Neural progenitor cell (in vitro differentiated cells): ENCODE measurements around the gene TBCD. TPM values are rescaled to one million over a fixed set of nuclear protein-coding genes. Genes with fewer than 3 reads are reported as not detected.

Experiments
- DNase-seq: peaks from one replicate; pipeline ENCODE4 v3.0.0-alpha.2; 2016; ENCODE audit warnings: low spot score
- H2AFZ ChIP-seq: fragments of 200-600 bp; sonication (generic); replicated peaks from 2 replicates; pipeline ENCODE4 v1.6.1; 2016; ENCODE audit warnings: antibody characterized with exemption
- H3F3A ChIP-seq: fragments of 200-600 bp; sonication (generic); 2 replicates; pipeline ENCODE4 v1.6.1; 2016; ENCODE audit warnings: antibody characterized with exemption, low read depth
- H3K27ac ChIP-seq: fragments of 200-600 bp; sonication (generic); 2 replicates; pipeline ENCODE4 v1.5.1; 2016; ENCODE audit warnings: mild to moderate bottlenecking
- H3K27me3 ChIP-seq: fragments of 200-600 bp; sonication (generic); 2 replicates; pipeline ENCODE4 v1.6.1; 2016; ENCODE audit warnings: mild to moderate bottlenecking, moderate library complexity
- H3K36me3 ChIP-seq: fragments of 200-600 bp; sonication (generic); 2 replicates; pipeline ENCODE4 v1.5.1; 2016
- H3K4me1 ChIP-seq: fragments of 200-600 bp; sonication (generic); 2 replicates; pipeline ENCODE4 v1.6.1; 2016; ENCODE audit warnings: mixed run types
- H3K4me2 ChIP-seq: fragments of 200-600 bp; sonication (generic); 2 replicates; pipeline ENCODE4 v1.6.1; 2016
- H3K4me3 ChIP-seq: fragments of 200-600 bp; sonication (generic); 2 replicates; pipeline ENCODE4 v1.5.1; 2016
- H3K79me2 ChIP-seq: fragments of 200-600 bp; sonication (generic); 2 replicates; pipeline ENCODE4 v1.6.1; 2016; ENCODE audit warnings: low read depth
- H3K9ac ChIP-seq: fragments of 200-600 bp; sonication (generic); 2 replicates; pipeline ENCODE4 v1.6.1; 2016
- H3K9me3 ChIP-seq: fragments of 200-600 bp; sonication (generic); 2 replicates; pipeline ENCODE4 v1.5.1; 2016; ENCODE audit warnings: low read depth
- H4K20me1 ChIP-seq: fragments of 200-600 bp; sonication (generic); 2 replicates; pipeline ENCODE4 v1.6.1; 2016; ENCODE audit warnings: low read depth
- H3K27ac Mint-ChIP-seq: 3 replicates; pipeline ENCODE4 v1.8.0; 2021; ENCODE audit warnings: mixed read lengths
- H3K27me3 Mint-ChIP-seq: 2 replicates; pipeline ENCODE4 v1.8.0; 2022; ENCODE audit warnings: low read depth, mild to moderate bottlenecking, inconsistent platforms, moderate library complexity, mixed read lengths; ENCODE audit not compliant: insufficient read depth
- H3K36me3 Mint-ChIP-seq: 3 replicates; pipeline ENCODE4 v1.8.0; 2021; ENCODE audit warnings: mixed read lengths
- H3K4me1 Mint-ChIP-seq: 3 replicates; pipeline ENCODE4 v1.8.0; 2021; ENCODE audit warnings: mixed read lengths
- H3K4me3 Mint-ChIP-seq: 3 replicates; pipeline ENCODE4 v1.8.0; 2021; ENCODE audit warnings: mild to moderate bottlenecking, moderate library complexity, mixed read lengths
- H3K9me3 Mint-ChIP-seq: 3 replicates; pipeline ENCODE4 v1.8.0; 2020; ENCODE audit warnings: mixed read lengths
- CTCF ChIP-seq: fragments of 200-600 bp; sonication (generic); IDR thresholded peaks from 2 replicates; pipeline ENCODE4 v1.5.1; 2017; ENCODE audit warnings: antibody characterized with exemption, mild to moderate bottlenecking
- EZH2 ChIP-seq: fragments of 200-600 bp; sonication (generic); IDR thresholded peaks from 2 replicates; pipeline ENCODE4 v1.6.1; 2017; ENCODE audit warnings: antibody characterized with exemption, mild to moderate bottlenecking, moderate library complexity
- EZH2phosphoT487 ChIP-seq: fragments of 200-600 bp; sonication (generic); IDR thresholded peaks from 2 replicates; pipeline ENCODE4 v1.6.1; 2017; ENCODE audit warnings: antibody characterized with exemption
- total RNA-seq: library from RNA; depleted of rRNA; stranded (reverse); fragments of >200 nt; gene quantifications from 2 replicates; pipeline ENCODE4 v1.2.3, GENCODE V29; 2015; ENCODE audit warnings: low replicate concordance

Gene TBCD
- total RNA-seq, 1 donor from 2014 or later, result 76.4 TPM

GRCh38 chr17:82807562-82807961 is 55.7 kb downstream of the TBCD start:
- H3K36me3 ChIP-seq, result no peaks in the 10 kb centered on the region
- Mint-ChIP-seq H3K36me3 (peaks cover 9% of the 10 kb centered on the region), H3K4me3 (no peak overlapping the region), H3K27ac (no peak overlapping the region), H3K27me3 (peaks cover 4% of the 10 kb centered on the region), H3K4me1 (peaks cover 3% of the 10 kb centered on the region), H3K9me3 (peaks cover 5% of the 10 kb centered on the region)
- H3K27ac ChIP-seq, result no peak overlapping the region
- H3K4me2 ChIP-seq, result no peak overlapping the region
- peaks cover 10% of the 10 kb centered on the region for H3K79me2 ChIP-seq
- TF ChIP-seq CTCF, result no peak
- TF ChIP-seq EZH2, result no peak
- no peak for TF ChIP-seq EZH2phosphoT487
- H3K27me3 ChIP-seq, result no peaks in the 10 kb centered on the region
- no peak overlapping the region for H3K4me3 ChIP-seq
- no peaks in the 10 kb centered on the region for H3K9me3 ChIP-seq
- H2AFZ ChIP-seq, result no peak overlapping the region
- H3F3A ChIP-seq, result no peaks in the 10 kb centered on the region
- H3K9ac ChIP-seq, result no peak overlapping the region
- H4K20me1 ChIP-seq, result no peaks in the 10 kb centered on the region
- no peak for DNase-seq
- no peaks in the 10 kb centered on the region for H3K4me1 ChIP-seq

DNA sequence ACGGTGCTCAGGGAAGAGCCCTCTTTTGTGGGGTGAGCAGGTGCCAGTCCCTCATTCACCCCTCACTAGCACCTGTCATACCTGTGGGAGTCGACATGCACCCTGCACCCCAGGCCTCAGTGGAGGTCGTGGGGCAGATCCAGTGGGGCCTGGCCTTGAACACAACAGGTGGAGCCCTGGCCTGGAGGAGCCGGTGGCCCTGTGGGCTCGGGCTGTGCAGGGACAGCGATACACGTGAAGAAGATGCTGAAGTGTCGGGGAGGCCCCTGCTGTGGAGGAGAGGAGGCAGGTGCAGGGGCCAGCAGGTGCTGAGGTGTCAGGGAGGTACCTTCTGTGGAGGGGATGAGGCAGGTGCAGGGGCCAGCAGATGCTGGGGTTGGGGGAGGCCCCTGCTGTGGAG is 56.1 kb downstream of the TBCD start:
- peaks cover 3% of the 10 kb centered on the region for H3K4me1 Mint-ChIP-seq
- no peaks in the 10 kb centered on the region for H3F3A ChIP-seq
- H3K4me2 ChIP-seq, result no peak overlapping the region
- no peak overlapping the region for H3K4me3 ChIP-seq
- H3K27me3 Mint-ChIP-seq, result peaks cover 3% of the 10 kb centered on the region
- no peak for DNase-seq
- H3K27ac Mint-ChIP-seq, result no peak overlapping the region
- H3K79me2 ChIP-seq, result peaks cover 5% of the 10 kb centered on the region
- no peaks in the 10 kb centered on the region for H3K27me3 ChIP-seq
- H3K4me1 ChIP-seq, result no peaks in the 10 kb centered on the region
- no peaks in the 10 kb centered on the region for H3K9me3 ChIP-seq
- H3K9me3 Mint-ChIP-seq, result peaks cover 2% of the 10 kb centered on the region
- H3K36me3 ChIP-seq, result no peaks in the 10 kb centered on the region
- H3K36me3 Mint-ChIP-seq, result peaks cover 6% of the 10 kb centered on the region
- no peak overlapping the region for H3K9ac ChIP-seq
- TF ChIP-seq EZH2phosphoT487 (no peak), EZH2 (no peak), CTCF (no peak)
- no peak overlapping the region for H2AFZ ChIP-seq
- H4K20me1 ChIP-seq, result no peaks in the 10 kb centered on the region
- no peak overlapping the region for H3K4me3 Mint-ChIP-seq
- no peak overlapping the region for H3K27ac ChIP-seq

DNA sequence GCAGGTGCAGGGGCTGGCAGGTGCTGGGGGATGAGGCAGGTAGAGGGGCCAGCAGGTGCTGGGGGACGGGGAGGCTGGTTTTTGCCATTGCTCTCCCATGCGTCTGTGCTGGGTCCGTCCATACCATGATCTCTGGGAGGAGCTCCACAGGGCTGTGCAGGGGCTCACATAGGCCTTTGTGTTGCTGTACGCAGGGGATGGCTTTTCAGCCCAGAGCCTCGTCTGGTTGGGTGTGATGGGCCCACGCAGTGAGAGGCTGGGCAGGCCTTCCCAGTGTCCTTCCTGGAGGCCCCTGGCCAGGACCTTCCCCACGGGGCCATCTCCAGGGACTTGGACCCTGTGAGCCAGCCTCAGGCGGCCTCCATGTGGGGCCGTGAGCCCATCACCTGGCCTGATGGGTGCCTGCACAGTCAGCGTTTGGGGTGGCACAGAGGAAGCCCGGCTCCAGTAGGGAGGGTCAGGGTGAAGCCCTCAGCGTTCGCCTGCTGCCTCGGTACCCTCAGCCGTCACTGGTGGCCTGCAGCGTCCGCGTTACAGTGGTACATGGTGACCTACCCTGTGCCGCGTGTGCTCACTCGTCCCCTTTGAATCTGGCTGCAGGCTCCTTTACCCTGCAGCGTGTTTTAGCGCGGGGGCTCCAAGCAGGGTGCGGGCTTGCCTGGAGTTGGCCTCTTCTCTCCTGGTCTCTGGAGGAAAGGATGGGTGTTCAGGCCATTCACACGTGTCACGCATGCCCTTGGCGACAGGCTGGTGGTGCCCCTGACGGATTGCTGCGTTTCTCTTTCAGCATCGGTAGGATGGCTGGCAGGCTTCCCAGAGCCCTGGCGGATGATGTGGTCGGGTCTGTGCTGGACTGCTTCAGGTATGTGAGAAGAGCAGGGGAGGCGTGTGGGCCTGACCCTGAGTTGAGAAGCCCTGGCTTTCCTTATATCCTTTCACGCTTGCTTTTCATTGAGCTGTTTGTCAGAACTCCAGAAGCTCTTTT is 57.3 kb downstream of the TBCD start:
- H4K20me1 ChIP-seq, result no peaks in the 10 kb centered on the region
- H3F3A ChIP-seq, result no peaks in the 10 kb centered on the region
- H3K27ac ChIP-seq, result no peak overlapping the region
- Mint-ChIP-seq H3K27ac (no peak overlapping the region), H3K36me3 (peaks cover 6% of the 10 kb centered on the region), H3K4me1 (no peaks in the 10 kb centered on the region), H3K27me3 (peaks cover 2% of the 10 kb centered on the region), H3K4me3 (no peak overlapping the region), H3K9me3 (no peaks in the 10 kb centered on the region)
- no peak overlapping the region for H3K4me3 ChIP-seq
- H3K9me3 ChIP-seq, result no peaks in the 10 kb centered on the region
- no peaks in the 10 kb centered on the region for H3K79me2 ChIP-seq
- TF ChIP-seq CTCF (no peak), EZH2 (no peak), EZH2phosphoT487 (no peak)
- no peak overlapping the region for H3K4me2 ChIP-seq
- no peak overlapping the region for H2AFZ ChIP-seq
- no peaks in the 10 kb centered on the region for H3K27me3 ChIP-seq
- DNase-seq, result no peak
- no peaks in the 10 kb centered on the region for H3K36me3 ChIP-seq
- H3K9ac ChIP-seq, result no peak overlapping the region
- no peaks in the 10 kb centered on the region for H3K4me1 ChIP-seq
